ENCODE data around the gene ZDHHC17.

The ZDHHC17 gene

DNA sequence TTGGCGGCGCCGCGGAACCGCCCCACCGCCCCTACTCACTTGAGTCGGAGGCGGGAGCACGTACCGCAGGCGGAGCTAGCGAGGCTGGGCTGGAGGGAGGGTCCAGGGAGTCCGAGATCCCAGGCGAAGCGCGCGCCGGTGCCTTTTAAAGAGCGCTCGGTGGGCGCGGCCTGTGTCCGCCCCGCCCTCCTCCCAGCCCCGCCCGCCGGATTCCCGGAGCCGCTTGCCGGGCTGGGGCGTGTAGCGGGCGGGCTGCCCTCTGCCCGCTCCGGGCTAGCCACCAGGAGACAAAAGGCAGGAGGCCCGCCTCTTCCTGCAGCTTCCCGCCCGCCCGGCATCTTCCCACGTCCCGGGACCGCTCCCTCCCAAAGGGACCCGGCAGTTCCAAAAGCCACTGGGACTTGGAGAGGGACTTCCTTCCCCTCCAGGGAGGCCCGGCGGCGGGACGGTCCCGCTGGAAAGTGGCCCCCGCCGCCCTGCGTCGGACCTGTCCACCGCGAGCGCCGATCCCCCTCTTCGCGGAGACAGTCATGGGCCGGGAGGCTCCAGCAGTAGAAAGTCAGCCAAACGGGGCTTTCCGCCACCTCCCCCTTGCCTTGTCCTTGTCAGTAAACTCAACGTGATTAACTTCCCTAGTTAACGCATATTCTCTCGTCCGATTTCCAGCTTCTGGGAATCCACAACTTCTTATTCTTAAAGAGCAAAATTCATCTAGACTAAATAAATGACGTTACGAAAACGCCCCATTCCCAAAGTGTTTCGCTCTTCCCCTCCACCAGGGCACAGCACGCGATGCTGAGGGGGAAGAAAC is 115.2 kb downstream of the ZDHHC17 start, which contains the start of gene CSRP2:
CSRP2 (minus strand) TSS at position 121 of the 811 bp plus-strand sequence. CDS start 12,759 bp downstream, outside the sequence.
- DNase-seq (ENCODE audit: low read depth), result peak; percentile 57

DNA sequence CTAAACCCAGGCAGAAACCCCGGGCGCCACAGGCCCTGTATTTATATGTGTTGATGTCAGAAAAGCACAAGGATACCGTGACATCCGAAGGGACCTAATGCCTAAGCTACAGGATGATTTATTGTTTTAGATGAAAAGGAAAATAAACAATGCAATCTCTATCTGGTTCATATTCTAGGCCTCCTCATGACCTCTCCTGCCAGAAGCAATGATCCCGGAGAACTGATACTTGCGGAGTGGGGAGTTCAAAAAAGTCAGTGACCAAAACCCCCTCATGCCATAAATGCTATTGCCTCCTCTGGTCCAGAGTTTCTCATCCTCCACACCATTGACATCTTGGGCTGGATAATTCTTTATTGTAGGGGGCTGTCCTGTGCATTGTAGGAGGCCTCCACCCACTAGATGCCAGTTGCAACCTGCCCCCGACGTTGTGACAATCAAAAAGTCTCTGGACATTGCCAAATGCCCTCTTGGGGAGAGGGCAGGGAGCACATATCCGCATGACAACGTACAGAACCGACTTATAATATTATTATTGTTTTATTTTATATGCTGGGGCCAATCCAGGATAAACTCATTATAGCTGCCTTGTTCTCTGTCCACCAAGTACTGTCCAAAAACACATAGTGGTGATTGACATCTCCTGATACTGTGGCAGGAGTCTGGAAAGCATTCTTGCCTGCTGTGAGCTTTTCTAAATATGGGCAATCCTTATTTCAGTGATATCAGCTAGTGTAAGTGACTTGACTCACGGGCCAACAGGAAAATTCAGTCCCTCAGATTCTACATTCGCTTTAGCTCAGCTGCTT is 116.0 kb downstream of the ZDHHC17 start:
- DNase-seq (ENCODE audit: low read depth), result no peak

DNA sequence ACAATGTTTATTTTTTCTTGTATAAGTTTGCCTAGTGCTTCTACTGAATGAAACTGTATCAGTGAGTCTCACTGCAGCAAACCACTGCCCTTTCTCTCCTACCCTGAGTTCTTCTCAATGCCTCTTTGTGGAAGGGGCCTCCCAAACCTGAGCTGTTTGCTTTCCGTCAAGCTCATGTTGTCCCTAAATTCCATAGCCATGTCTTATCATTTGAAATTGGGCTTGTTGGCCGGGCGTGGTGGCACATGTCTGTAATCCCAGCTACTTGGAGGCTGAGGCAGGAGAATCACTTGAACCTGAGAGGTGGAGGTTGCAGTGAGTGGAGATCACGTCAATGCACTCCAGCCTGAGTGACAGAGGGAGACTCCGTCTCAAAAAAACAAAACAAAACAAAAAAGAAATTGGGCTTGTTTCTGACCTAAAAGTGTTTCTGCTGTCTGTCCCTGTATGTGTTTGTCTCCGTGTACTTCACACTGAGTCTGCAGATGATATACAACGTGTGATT is 116.7 kb downstream of the ZDHHC17 start:
- no peak for DNase-seq (ENCODE audit: low read depth)

DNA sequence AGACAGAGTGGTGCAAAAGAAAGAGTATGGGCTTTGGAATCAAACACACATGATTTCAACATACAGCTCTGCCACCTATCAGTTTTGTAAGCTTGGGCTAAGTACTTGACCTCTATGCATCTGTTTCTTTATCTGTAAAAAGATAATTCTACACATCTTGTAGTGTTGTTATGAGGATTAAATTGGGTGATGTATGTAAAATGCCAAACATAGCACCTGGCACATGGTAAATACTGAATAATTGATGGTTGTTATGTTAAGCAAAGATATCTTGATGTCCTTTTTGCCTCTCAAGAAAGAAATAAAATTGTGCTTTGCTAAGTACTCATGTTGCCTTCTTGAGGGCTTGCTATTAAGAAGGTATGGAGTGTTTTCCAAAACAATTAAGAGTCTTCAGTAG is 117.2 kb downstream of the ZDHHC17 start:
- DNase-seq (ENCODE audit: low read depth), result no peak

DNA sequence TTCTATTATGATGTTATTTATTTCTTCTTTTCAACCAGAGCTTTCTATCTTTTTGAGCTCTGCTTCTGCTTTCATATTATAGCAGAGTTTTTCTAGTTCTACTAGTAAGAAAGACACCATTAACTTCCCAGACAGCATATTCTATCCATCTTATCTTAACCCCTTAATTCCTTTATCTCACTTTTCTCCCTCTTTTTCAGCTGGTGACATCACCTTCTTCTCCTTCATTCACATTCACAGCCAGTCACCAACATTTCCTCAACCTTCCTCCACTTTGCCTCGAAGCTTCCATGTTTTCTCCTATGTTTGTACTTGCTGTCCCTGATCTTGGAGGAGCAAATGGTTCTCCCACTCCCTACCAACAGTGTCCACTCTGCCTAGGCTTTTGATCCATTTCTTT is 118.5 kb downstream of the ZDHHC17 start:
- DNase-seq (ENCODE audit: low read depth), result no peak

DNA sequence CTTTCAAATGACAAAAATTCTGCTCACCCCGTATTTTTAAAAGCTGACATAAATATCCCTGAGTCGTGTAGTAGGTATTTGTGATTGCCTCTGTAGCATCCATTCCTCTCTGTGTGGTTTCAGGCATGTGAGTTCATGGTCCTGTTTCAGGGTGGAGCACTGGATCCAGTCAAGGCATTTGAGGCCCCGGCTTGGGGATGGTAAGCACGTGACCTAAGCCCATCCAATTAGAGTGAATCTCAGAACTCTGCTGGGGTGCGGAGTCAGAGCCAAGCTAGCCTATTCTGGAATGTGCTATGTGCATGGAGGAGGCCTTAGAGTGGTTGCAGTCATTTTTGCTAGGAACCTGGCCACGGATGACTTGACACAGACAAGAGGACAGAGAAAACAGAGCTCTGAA is 119.2 kb downstream of the ZDHHC17 start:
- DNase-seq (ENCODE audit: low read depth), result no peak

DNA sequence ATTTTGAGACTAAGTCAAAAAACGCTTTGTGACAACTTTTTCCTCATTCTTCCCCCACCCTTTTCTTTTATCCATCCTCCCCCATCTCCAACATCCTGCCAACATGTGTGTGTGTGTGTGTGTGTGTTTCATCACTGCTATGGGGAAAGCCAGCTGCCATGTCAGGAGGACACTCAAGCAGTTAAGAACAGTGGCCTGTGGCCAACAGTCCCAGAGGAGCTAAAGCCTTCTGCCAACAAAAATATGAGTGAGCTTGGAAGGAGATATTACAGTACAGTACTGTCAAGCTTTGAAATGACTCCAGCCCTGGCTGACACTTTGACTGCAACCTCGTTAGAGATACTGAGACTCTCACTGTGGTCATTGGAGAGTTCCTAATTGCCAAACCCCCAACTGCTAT is 119.9 kb downstream of the ZDHHC17 start:
- DNase-seq (ENCODE audit: low read depth), result no peak

DNA sequence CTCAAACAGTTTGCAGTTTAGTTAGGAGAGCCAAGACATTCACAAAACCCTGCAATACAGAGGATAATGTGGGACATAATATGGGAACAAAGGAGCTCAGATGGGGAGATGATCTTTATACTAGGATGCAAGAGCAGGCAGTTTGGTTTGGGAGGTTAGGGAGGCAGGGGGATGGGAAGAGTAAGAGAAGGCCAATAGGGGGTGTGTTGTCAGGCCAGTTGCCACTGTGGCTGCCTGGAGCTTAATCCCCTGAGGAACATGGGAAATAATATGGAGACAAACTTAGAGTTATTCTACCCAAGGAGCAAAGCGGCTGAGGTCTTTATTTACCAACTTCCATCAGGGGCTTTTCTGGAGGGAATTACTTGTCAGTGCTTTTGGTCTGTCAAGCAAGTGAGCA is 124.9 kb downstream of the ZDHHC17 start:
- DNase-seq (ENCODE audit: low read depth), result no peak

DNA sequence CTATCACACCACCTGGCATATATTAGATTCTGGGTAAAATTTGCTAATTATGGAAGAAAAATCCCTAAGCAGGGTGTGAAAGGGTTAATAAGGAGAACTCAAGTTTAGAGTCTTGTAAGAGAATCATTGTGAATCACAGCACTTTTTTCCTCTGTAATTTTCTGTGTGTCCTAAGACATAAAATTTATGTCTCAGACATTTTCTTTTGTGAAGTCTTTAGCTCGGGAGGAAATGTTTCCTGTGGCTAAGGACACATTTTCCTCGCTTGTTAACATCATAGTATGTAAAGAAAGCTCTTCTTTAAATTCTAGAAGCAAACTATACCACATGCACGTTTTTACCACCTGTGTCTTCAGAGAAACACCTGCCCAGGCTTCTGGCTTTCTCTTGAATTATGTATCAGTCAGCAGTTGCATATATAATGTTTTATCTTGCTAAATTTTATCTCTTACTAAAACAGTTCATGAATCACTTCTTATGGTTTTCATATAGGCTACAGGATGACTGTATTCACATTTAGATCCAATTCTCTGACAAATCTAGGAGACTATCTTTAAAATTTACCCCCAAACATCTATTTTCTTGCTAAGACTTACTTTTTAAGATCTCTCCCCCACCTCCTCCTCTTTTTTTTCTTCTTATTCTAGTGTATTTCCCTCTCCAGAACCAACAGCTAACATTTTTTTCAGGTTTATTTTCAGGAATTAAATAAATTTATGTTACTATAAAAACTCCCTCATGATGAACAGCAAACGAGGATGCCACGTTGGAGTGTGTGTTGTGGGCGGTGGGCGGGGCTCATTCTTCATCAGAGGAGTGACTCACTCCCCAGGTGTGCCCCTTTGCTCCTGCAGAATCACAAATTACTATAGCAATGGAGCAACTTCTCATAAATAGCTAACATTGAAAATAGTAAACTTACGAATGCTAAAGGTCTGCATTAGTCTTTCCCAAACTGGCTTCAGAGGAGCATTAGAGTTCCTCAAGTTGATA is 126.5 kb downstream of the ZDHHC17 start:
- peak; percentile 29 for DNase-seq (ENCODE audit: low read depth)

DNA sequence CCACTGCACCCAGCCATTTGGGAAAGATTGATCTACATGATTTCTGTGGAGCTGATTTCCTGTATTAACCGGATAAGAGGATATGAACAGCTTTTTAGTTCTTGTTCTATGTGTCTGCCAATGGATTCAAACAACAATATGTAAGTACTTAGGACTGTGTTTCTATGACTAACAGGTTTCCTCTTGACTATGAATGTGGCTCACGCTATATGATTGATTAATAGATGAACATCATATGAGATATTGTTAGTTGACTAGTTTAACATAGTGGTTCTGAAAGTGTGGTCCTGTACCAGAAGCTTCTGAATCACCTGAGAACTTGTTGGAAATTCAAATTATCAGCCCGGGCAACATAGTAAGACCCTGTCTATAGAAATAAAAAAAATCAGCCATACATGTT is 127.7 kb downstream of the ZDHHC17 start:
- no peak for DNase-seq (ENCODE audit: low read depth)

DNA sequence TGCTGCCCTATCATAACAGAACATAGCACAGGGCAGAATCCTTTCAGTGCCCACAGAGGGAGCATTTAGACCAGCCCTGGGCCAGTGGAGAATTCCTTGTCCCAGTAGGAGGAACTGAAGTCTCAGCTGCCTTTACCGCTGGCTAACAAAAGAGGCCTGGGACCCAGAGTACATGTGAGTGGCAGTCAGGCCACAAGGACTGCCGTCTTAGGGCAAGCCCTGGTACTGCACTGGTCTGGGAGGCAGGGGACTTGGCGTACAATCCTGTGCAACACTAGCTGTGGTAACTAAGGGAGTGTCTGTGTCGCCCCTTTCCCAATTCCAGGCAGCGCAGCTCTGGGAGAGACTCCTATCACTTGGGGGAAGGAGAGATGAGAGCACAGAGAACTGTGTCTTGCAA is 131.9 kb downstream of the ZDHHC17 start:
- DNase-seq (ENCODE audit: low read depth), result no peak

DNA sequence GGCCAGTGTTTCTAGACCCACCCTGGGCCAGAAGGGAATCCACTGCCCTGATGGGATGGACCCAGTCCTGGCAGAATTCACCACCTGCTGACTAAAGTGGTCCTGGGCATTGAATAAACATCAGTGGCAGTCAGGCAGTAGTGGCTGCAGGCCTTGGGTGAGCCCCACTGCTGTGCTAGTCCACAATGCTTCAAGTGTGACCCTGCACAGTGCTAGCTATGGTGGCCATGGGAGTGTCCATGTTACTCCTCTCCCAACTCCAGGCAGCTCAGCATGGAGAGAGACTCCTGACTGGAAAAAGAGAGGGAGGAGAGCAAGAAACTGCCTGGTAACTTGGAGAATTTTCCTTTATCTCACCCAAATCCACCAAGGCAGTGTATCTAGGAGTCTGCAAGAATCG is 132.4 kb downstream of the ZDHHC17 start:
- no peak for DNase-seq (ENCODE audit: low read depth)

DNA sequence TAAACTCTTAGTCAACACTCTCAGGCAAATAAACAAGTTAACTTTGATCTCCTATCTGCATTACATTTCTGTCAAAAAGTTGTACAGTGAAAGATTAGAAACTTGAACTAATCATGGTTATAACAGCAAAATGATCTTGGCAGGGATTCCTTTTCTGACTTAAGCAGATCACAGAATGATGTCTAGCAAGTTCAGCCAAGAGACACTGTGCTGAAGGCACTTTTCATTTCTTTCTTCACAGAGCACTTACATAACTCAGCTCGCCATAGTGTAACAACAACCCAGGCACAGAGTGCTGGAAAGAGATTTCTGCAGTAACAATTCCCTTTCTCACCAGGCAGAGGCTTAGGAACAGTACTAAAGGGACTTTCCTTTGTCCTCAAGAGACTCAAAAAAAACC is 134.5 kb downstream of the ZDHHC17 start:
- DNase-seq (ENCODE audit: low read depth), result no peak

DNA sequence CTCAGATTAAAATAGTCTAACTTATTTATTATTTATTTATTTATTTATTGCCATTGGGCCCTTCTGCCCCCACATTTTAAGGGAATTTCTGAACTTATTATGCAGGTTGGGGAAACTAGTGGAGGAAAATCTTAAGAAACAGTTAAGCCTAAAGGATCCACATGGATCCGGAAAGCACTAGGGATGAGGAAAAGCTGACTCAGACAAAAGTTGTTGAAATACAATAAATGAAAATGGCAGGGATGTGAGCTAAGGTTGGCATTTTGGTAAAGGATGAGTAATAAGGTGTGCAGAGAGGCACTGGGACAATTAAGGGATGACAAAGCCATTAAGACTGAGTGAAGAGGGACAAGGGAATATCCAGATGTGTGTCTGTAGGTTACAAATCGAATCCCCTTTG is 135.6 kb downstream of the ZDHHC17 start:
- no peak for DNase-seq (ENCODE audit: low read depth)

DNA sequence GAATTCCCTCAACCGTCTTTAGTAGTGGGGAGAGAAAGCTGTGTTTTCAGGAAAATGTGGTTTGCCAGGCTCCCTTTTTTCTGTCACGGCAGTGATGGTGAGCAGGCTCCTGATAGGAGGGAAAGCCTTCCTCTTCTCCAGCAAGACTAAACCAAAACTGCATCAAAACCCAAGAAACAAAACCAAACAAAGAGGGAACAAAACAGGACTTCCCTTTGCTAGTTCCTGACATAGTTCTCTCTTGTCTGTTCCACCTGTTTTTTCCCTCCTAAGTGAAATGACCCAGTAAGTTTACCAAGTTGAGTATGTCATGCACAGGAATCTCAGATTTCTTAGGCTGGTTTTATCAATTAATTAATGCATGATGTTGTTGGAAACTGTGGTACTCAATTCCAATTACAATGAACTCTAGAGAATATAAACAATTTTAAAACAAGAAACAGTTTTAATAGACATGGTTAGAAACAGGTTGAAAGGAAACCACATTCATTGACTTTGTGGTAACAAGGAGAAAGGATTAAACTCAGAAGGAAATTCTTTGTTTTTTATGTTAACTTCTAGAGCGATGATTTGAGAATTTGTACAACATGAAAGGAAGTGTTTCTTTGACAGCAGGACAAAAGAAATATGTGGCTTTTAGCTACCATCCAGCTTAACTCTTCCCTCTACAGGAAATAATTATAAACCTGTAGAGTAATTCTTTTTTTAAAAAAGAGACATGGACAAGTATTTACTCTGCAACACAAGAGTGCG is 137.9 kb downstream of the ZDHHC17 start:
- DNase-seq (ENCODE audit: low read depth), result no peak
